ENCODE results near the gene UNC13D. TPM values are rescaled to one million over a fixed set of nuclear protein-coding genes. Genes with fewer than 3 reads are reported as not detected.
A peak's percentile ranks its signal among the peaks of the same experiment; 100 is the strongest.

UNC13D gene
- total RNA-seq, 4 donors from 2014 or later = 10.5 to 53.1 (median 22.6) TPM

DNA sequence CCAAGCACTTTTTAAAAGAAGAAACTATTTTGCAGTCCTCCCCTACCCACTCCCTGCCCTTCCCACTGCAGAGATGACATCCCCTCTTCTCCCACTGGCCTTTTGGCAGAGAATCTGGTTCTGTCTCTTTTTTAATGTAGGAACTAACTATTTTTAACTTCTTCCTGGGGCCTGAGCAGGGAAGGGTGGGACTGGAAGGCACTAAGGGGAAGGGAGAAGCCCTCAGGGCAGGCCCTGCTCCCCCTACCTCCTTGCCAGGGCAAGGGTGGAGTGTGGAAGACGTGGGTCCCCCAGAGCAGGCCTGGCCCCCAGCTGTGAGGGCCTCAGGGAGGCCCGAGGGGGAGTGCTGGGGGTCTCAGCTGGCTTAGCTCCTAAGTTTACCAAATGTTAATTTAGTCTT lies 19.5 kb downstream of the UNC13D start:
- no peak for DNase-seq (ENCODE audit: low spot score in 2 of 2)
- Histone ChIP-seq H3K4me3 (no peak overlapping the region), H3K27ac (peak overlapping the region; percentile 52 to 80 (median 62)), H3K4me1 (peaks cover 0 to 45% (median 13%) of the 10 kb centered on the region in 4 donors), H3K36me3 (peaks cover 0 to 79% (median 25%) of the 10 kb centered on the region in 3 donors), H3K27me3 (no peaks in the 10 kb centered on the region), H3K9me3 (no peaks in the 10 kb centered on the region)
- no peak for TF ChIP-seq POLR2A (IDR thresholded peaks at IDR 0.05)
- WGBS, 2 donors = 23 to 31% methylated on average over 2 of the region's 2 CpGs

DNA sequence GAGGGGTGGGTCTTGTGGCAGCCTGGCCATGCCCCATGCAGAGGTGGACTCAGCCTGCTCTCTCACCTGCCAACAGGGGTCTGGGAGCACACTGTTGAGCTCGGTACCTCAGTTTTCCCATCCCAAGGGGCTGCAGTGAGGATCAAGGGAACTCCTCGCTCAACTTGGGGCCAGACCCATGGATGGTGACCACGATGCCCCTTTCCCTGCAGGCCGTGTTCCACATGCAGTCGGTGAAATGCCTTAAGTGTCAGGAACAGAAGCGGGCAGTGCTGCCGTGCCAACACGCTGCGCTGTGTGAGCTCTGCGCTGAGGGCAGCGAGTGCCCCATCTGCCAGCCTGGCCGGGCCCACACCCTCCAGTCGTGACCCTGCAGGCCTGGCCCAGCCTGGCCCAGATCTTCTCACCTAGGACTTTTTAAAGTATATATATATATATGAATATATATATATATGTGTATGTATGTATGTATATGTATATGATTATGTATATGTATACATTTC lies 20.1 kb downstream of the UNC13D start:
- WGBS, 2 donors = 81 to 88% methylated on average over 13 of the region's 13 CpGs
- Histone ChIP-seq H3K4me1 (peaks cover 0 to 45% (median 13%) of the 10 kb centered on the region in 4 donors), H3K4me3 (no peak overlapping the region), H3K27me3 (no peaks in the 10 kb centered on the region), H3K36me3 (peaks cover 0 to 82% (median 31%) of the 10 kb centered on the region in 3 donors), H3K9me3 (no peaks in the 10 kb centered on the region), H3K27ac (peak overlapping the region in 1 of 4 donors; percentile 39)
- DNase-seq (ENCODE audit: low spot score in 2 of 2) = no peak
- TF ChIP-seq POLR2A (IDR thresholded peaks at IDR 0.05) (no peak), EP300 (IDR thresholded peaks at IDR 0.05) (no peak)
- TF ChIP-seq, protein P1, sequence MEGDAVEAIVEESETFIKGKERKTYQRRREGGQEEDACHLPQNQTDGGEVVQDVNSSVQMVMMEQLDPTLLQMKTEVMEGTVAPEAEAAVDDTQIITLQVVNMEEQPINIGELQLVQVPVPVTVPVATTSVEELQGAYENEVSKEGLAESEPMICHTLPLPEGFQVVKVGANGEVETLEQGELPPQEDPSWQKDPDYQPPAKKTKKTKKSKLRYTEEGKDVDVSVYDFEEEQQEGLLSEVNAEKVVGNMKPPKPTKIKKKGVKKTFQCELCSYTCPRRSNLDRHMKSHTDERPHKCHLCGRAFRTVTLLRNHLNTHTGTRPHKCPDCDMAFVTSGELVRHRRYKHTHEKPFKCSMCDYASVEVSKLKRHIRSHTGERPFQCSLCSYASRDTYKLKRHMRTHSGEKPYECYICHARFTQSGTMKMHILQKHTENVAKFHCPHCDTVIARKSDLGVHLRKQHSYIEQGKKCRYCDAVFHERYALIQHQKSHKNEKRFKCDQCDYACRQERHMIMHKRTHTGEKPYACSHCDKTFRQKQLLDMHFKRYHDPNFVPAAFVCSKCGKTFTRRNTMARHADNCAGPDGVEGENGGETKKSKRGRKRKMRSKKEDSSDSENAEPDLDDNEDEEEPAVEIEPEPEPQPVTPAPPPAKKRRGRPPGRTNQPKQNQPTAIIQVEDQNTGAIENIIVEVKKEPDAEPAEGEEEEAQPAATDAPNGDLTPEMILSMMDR (IDR thresholded peaks at IDR 0.05) = no peak

DNA sequence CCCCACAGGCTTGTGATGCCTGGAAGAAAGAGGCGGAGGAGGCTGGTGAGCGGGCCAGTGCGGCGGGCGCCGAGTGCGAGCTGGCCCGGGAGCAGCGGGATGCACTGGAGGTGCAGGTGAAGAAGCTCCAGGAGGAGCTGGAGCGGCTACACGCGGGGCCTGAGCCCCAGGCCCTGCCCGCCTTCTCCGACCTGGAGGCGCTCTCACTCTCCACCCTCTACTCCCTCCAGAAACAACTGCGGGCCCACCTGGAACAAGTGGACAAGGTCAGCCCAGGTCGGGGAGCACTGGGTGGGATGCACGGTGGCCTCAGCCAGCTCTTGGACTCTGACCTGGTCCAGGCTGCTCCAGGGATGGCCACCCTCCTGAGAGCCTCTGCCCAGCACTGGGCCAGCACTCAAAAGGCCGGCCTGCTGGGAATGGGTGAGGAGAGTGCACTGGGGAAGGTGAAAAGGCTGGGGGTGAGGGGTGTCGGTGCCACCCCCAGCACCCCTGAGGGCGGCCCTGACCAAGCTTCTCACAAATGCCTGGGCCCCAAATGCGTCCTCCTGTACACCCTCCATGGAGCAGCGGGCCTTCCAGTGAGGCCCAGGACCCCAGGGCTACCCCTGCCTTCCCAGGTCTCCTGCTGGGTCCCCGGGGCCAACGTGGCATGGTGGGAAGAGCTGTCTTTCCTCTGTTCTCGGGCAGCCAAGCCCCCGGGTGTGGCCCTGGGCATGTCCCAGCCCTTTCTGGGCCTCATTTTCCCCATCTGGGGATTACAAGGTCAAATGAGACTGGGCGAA lies 20.8 kb downstream of the UNC13D start:
- Histone ChIP-seq H3K27ac (peak overlapping the region in 2 of 4 donors; percentile 46 to 60), H3K36me3 (peaks cover 0 to 82% (median 35%) of the 10 kb centered on the region in 3 donors), H3K27me3 (no peaks in the 10 kb centered on the region), H3K4me3 (no peak overlapping the region), H3K9me3 (no peaks in the 10 kb centered on the region), H3K4me1 (peaks cover 0 to 45% (median 13%) of the 10 kb centered on the region in 4 donors)
- 87% methylated on average over 26 of the region's 28 CpGs for WGBS, 2 donors
- TF ChIP-seq, protein P1 (IDR thresholded peaks at IDR 0.05) = no peak
- no peak for TF ChIP-seq POLR2A (IDR thresholded peaks at IDR 0.05)
- TF ChIP-seq EP300 (IDR thresholded peaks at IDR 0.05) = no peak
- DNase-seq (ENCODE audit: low spot score in 2 of 2) = no peak

DNA sequence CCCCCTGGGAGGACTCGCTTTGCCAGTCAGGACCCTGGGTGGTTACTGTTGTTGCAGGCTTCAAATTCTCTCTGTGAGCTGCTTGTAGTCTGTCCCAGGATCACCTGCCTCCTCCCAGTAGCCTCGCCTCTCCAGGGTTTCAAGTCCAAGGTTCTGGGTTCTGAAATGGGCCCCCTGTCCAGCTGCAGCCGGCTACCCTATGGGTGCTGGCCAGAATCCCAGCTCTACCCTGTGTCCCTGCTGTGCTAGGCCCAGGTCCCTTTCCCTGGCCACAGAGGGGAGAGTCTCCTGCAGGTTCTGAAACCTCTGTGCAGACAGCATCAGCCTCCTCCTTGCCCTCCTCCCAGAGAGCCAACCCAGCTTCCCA lies 21.4 kb downstream of the UNC13D start:
- peaks cover 0 to 87% (median 41%) of the 10 kb centered on the region in 3 donors for H3K36me3 ChIP-seq
- TF ChIP-seq, protein P1 (IDR thresholded peaks at IDR 0.05) = no peak
- TF ChIP-seq EP300 (IDR thresholded peaks at IDR 0.05) = no peak
- no peak for TF ChIP-seq POLR2A (IDR thresholded peaks at IDR 0.05)
- H3K27ac ChIP-seq = peak overlapping the region in 2 of 4 donors; percentile 46 to 60
- peaks cover 0 to 39% (median 9%) of the 10 kb centered on the region in 4 donors for H3K4me1 ChIP-seq
- no peaks in the 10 kb centered on the region for H3K27me3 ChIP-seq
- WGBS, 2 donors = 83 to 88% methylated on average over 3 of the region's 3 CpGs
- H3K4me3 ChIP-seq = no peak overlapping the region
- H3K9me3 ChIP-seq = no peaks in the 10 kb centered on the region
- no peak for DNase-seq (ENCODE audit: low spot score in 2 of 2)

DNA sequence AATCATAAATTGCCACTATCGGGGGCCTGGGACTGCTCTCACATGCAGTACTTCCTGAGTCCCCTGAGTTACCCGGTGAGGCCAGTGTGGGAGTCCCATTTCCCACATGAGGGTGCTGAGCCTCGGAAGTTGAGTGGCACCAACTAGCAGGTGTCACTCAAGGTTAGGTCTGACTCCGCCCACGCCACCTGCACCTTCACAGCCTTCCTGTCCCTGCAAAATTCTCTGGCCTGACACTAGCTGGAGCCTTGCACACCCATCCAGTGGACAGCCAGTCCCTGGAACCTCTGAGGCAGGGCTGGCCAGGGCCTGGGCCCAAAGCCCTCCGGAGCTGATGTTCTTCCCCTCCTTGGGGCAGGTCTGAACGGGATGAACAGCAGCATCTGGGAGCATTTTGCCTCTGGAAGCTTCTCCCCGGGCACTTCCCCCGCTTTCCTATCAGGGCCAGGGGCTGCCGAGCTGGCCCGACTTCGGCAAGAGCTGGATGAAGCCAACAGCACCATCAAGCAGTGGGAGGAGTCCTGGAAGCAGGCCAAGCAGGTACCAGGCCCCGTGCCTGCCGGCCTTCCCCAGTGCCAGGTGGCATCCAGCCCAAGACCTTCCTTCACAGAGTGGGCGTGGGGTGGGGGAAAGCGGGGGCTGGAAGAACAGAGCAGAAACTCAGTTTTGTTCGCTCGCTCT lies 21.9 kb downstream of the UNC13D start:
- 53 to 66% methylated on average over 12 to 18 of the region's 18 CpGs for WGBS, 2 donors
- H3K36me3 ChIP-seq = peaks cover 0 to 92% (median 46%) of the 10 kb centered on the region in 3 donors
- DNase-seq (ENCODE audit: low spot score in 2 of 2) = no peak

More for the DNA sequence above, 21.9 kb downstream of the UNC13D start:
- no peak for TF ChIP-seq EP300 (IDR thresholded peaks at IDR 0.05)
- TF ChIP-seq POLR2A (IDR thresholded peaks at IDR 0.05) = no peak
- TF ChIP-seq, protein P1 (IDR thresholded peaks at IDR 0.05) = no peak
- Histone ChIP-seq H3K4me3 (no peak overlapping the region), H3K4me1 (peaks cover 0 to 34% (median 4%) of the 10 kb centered on the region in 4 donors), H3K9me3 (no peaks in the 10 kb centered on the region), H3K27ac (peak overlapping the region in 3 of 4 donors; percentile 45 to 60 (median 46)), H3K27me3 (no peaks in the 10 kb centered on the region)
